ENCODE data around the gene KIF3B. TPM values are rescaled to one million over a fixed set of nuclear protein-coding genes. Genes with fewer than 3 reads are reported as not detected.

The KIF3B gene
- total and polyA plus RNA-seq, 2 of the 13 experiments (the other 11 are each of a cell fraction or from before 2014, with no cell fraction given): 23.6 to 28.8 TPM

DNA sequence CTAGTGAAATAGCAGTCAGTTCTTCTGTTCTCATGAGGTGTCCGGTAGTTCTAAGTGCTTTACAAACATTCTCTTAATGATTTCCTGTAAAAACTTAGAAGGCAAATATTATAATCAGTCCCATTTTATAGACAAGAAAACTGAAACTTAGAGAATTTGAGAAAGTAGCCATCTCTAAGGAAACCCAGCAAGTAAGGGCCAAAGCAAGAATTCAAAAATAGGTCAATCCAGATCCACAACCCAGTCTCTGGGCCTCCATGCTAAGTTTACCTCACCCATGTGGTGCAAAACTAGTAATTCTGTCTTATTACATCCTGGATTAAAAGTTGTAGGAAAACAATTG, 53.1 kb downstream of the KIF3B start (continued):
- TF ChIP-seq, protein P1, sequence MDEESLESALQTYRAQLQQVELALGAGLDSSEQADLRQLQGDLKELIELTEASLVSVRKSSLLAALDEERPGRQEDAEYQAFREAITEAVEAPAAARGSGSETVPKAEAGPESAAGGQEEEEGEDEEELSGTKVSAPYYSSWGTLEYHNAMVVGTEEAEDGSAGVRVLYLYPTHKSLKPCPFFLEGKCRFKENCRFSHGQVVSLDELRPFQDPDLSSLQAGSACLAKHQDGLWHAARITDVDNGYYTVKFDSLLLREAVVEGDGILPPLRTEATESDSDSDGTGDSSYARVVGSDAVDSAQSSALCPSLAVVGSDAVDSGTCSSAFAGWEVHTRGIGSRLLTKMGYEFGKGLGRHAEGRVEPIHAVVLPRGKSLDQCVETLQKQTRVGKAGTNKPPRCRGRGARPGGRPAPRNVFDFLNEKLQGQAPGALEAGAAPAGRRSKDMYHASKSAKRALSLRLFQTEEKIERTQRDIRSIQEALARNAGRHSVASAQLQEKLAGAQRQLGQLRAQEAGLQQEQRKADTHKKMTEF (CRISPR knock-in tag; IDR thresholded peaks at IDR 0.05): peak; percentile 38; the same call in 1 of the 2 replicates
- TF ChIP-seq ZNF382 (CRISPR knock-in tag; IDR thresholded peaks at IDR 0.05; ENCODE audit: borderline replicate concordance): no peak
- TF ChIP-seq ARID4A (CRISPR knock-in tag; IDR thresholded peaks at IDR 0.05; ENCODE audit: borderline replicate concordance): no peak
- TF ChIP-seq JUND (CRISPR knock-in tag; IDR thresholded peaks at IDR 0.05): no peak
- no peak for TF ChIP-seq YEATS4 (CRISPR knock-in tag; IDR thresholded peaks at IDR 0.05; ENCODE audit: borderline replicate concordance)
- TF ChIP-seq ZNF75D (CRISPR knock-in tag; IDR thresholded peaks at IDR 0.05; ENCODE audit: borderline replicate concordance): no peak
- TF ChIP-seq, protein P2, sequence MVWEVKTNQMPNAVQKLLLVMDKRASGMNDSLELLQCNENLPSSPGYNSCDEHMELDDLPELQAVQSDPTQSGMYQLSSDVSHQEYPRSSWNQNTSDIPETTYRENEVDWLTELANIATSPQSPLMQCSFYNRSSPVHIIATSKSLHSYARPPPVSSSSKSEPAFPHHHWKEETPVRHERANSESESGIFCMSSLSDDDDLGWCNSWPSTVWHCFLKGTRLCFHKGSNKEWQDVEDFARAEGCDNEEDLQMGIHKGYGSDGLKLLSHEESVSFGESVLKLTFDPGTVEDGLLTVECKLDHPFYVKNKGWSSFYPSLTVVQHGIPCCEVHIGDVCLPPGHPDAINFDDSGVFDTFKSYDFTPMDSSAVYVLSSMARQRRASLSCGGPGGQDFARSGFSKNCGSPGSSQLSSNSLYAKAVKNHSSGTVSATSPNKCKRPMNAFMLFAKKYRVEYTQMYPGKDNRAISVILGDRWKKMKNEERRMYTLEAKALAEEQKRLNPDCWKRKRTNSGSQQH (CRISPR knock-in tag; IDR thresholded peaks at IDR 0.05; ENCODE audit: low read depth): peak; percentile 29; the same call in 1 of the 2 replicates
- 0 out of 2 replicates have a peak, but pooled peaks have one; percentile 2 for TF ChIP-seq SNAPC2 (CRISPR knock-in tag; IDR thresholded peaks at IDR 0.05)
- peak; percentile 7; the same call in 1 of the 2 replicates for TF ChIP-seq ZNF24 (IDR thresholded peaks at IDR 0.05)
- TF ChIP-seq, protein P3, sequence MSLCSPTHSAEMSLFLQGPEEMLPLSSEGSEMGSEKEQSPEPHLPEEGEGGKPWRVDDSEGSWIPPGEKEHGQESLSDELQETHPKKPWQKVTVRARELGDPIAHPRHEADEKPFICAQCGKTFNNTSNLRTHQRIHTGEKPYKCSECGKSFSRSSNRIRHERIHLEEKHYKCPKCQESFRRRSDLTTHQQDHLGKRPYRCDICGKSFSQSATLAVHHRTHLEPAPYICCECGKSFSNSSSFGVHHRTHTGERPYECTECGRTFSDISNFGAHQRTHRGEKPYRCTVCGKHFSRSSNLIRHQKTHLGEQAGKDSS (CRISPR knock-in tag; IDR thresholded peaks at IDR 0.05; ENCODE audit: borderline replicate concordance, low read depth): no peak
- 0 out of 2 replicates have a peak, but pooled peaks have one; percentile 14 for TF ChIP-seq KLF6 (CRISPR knock-in tag; IDR thresholded peaks at IDR 0.05)
- 0 out of 2 replicates have a peak, but pooled peaks have one; percentile 35 for TF ChIP-seq HOXA7 (CRISPR knock-in tag; IDR thresholded peaks at IDR 0.05)
- TF ChIP-seq CSRNP1 (CRISPR knock-in tag; IDR thresholded peaks at IDR 0.05): peak; percentile 22; the same call in 1 of the 2 replicates
- TF ChIP-seq SOX6 (IDR thresholded peaks at IDR 0.05): no peak
- TF ChIP-seq SOX6 (CRISPR knock-in tag; IDR thresholded peaks at IDR 0.05): 0 out of 2 replicates have a peak, but pooled peaks have one; percentile 45
- TF ChIP-seq, protein P4, sequence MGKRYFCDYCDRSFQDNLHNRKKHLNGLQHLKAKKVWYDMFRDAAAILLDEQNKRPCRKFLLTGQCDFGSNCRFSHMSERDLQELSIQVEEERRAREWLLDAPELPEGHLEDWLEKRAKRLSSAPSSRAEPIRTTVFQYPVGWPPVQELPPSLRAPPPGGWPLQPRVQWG (CRISPR knock-in tag; IDR thresholded peaks at IDR 0.05; ENCODE audit: borderline replicate concordance, low read depth): no peak
- peak; percentile 8; the same call in 1 of the 2 replicates for TF ChIP-seq HOXA5 (CRISPR knock-in tag; IDR thresholded peaks at IDR 0.05)
- no peak for TF ChIP-seq GTF3A (CRISPR knock-in tag; conservative IDR thresholded peaks at IDR 0.05)
- no peak for TF ChIP-seq ZNF180 (CRISPR knock-in tag; IDR thresholded peaks at IDR 0.05; ENCODE audit: borderline replicate concordance, low read depth)
- TF ChIP-seq PAX8 (CRISPR knock-in tag; IDR thresholded peaks at IDR 0.05; ENCODE audit: borderline replicate concordance): no peak
- TF ChIP-seq TOE1 (CRISPR knock-in tag; IDR thresholded peaks at IDR 0.05): no peak
